ENCODE data around the gene OR10J5. TPM values are rescaled to one million over a fixed set of nuclear protein-coding genes. Genes with fewer than 3 reads are reported as not detected.
"Not testable (repeated sequence)": the region's sequence is repeated elsewhere in the genome, so short reads cannot be mapped to it uniquely, and the experiment has no call there.

The OR10J5 gene
- polyA plus RNA-seq, 1 experiment: not detected

DNA sequence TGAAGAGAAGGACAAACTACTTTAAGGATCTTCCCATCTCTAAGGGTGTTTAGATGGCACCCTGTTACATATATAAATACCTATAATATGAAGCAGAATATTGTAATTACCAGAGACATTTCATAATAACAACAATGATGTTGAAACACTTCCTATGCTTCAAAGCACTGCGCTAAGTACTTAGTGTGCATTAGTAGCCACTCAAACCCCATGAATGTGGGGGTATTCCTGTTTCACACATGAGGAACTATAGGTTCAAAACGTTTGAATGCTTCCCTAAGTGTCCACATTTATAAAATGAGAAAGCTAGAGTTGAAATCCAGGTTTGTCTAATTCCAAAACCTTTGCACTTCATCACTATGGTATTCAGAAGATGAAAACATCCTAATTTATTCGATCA lies 18.5 kb upstream of the OR10J5 start:
- Histone ChIP-seq H3K4me3 (ENCODE audit: low read depth, low read length) (no peak overlapping the region), H3K36me3 (ENCODE audit: control insufficient read depth, insufficient read depth, low read length) (no peaks in the 10 kb centered on the region), H3K27me3 (ENCODE audit: control insufficient read depth, insufficient read depth, low read length) (no peaks in the 10 kb centered on the region)
- no peak for DNase-seq (ENCODE audit: low read depth)
- ChIA-PET POLR2A (no interaction called here), CTCF (interaction anchor here (1.3 kb wide), 1 partner anchor 10 kb away, joined by 3 read pairs; no protein-coding TSS in a partner anchor)
- TF ChIP-seq, protein P1, sequence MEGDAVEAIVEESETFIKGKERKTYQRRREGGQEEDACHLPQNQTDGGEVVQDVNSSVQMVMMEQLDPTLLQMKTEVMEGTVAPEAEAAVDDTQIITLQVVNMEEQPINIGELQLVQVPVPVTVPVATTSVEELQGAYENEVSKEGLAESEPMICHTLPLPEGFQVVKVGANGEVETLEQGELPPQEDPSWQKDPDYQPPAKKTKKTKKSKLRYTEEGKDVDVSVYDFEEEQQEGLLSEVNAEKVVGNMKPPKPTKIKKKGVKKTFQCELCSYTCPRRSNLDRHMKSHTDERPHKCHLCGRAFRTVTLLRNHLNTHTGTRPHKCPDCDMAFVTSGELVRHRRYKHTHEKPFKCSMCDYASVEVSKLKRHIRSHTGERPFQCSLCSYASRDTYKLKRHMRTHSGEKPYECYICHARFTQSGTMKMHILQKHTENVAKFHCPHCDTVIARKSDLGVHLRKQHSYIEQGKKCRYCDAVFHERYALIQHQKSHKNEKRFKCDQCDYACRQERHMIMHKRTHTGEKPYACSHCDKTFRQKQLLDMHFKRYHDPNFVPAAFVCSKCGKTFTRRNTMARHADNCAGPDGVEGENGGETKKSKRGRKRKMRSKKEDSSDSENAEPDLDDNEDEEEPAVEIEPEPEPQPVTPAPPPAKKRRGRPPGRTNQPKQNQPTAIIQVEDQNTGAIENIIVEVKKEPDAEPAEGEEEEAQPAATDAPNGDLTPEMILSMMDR (IDR thresholded peaks at IDR 0.05; ENCODE audit: insufficient read depth, low read depth, low read length): no peak

DNA sequence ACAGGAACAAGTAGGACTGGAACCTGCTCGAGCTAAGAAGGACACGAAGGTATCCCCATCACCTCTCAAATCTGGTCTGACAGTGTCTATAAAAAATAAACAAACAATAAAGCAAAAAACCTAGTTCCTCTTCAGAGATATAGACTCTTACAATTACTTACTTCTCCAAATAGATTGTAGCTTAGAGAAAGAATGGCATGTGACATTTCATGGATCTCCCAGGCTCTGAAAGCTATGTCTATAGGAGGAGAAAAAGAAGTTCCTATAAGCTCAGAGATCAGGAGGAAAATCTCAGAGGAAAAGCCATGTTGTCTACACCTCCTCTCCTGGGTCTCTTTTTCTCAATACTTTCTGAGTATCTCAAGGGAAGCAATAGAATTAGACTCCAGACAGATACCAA lies 12.3 kb upstream of the OR10J5 start:
- H3K36me3 ChIP-seq (ENCODE audit: control insufficient read depth, insufficient read depth, low read length): no peaks in the 10 kb centered on the region
- ChIA-PET POLR2A (no interaction called here), CTCF (no interaction called here)
- no peak for DNase-seq (ENCODE audit: low read depth)
- TF ChIP-seq, protein P1 (IDR thresholded peaks at IDR 0.05; ENCODE audit: insufficient read depth, low read depth, low read length): no peak
- H3K4me3 ChIP-seq (ENCODE audit: low read depth, low read length): no peak overlapping the region
- no peaks in the 10 kb centered on the region for H3K27me3 ChIP-seq (ENCODE audit: control insufficient read depth, insufficient read depth, low read length)

DNA sequence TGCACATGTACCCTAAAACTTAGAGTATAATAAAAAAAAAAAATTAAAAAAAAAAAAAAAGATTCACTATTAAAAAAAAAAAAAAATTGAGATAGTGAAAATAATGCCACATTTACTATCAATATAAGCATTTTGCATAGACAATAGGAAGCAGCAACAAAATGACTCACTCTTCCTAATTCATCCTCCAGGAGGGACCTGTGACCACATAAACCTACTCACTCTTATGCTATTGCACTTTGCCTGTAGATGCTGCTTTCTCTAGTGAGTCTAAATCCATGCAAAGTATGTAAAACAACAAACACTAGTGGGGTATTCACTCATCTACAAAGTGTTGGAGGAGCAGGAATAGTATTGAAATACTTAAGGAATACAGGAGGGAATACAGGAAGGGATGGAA lies 2.9 kb downstream of the OR10J5 start:
- ChIA-PET CTCF (no interaction called here), POLR2A (no interaction called here)
- Histone ChIP-seq H3K36me3 (ENCODE audit: control insufficient read depth, insufficient read depth, low read length) (no peaks in the 10 kb centered on the region), H3K27me3 (ENCODE audit: control insufficient read depth, insufficient read depth, low read length) (no peaks in the 10 kb centered on the region), H3K4me3 (ENCODE audit: low read depth, low read length) (no peak overlapping the region)
- DNase-seq (ENCODE audit: low read depth): no peak
- TF ChIP-seq, protein P1 (IDR thresholded peaks at IDR 0.05; ENCODE audit: insufficient read depth, low read depth, low read length): no peak

DNA sequence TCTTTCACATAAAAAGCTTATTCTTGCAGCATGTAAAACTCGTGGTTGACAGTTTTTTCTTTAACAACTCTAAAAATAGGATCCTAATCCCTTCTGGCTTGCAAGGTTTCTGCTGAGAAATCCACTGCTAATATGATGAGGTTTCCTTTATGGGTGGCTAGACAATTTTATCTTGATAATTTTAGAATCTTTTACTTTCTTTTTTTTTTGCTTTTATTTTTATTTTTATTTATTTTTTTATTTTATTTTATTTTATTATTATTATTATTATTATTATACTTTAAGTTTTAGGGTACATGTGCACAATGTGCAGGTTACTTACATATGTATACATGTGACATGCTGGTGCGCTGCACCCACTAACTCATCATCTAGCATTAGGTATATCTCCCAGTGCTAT lies 11.0 kb downstream of the OR10J5 start:
- H3K27me3 ChIP-seq (ENCODE audit: control insufficient read depth, insufficient read depth, low read length); H3K4me3 ChIP-seq (ENCODE audit: low read depth, low read length); CTCF ChIA-PET; POLR2A ChIA-PET; DNase-seq (ENCODE audit: low read depth); H3K36me3 ChIP-seq (ENCODE audit: control insufficient read depth, insufficient read depth, low read length): not testable (repeated sequence)

DNA sequence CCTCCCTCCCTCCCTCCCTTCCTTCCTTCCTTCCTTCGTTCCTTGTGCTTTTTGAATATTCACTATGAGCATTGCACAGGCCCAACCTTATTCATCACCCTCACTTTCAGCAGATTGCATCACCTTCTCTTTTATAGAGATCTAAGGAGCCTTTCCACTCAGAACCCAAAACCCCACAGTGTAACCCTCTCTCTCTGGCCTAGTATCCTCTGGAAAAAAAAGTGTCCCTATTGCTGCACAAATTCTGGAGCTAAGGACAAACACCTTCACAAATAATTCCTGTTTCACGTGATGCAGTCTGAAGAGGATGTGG lies 25.6 kb downstream of the OR10J5 start:
- Histone ChIP-seq H3K4me3 (ENCODE audit: low read depth, low read length) (no peak overlapping the region), H3K27me3 (ENCODE audit: control insufficient read depth, insufficient read depth, low read length) (no peaks in the 10 kb centered on the region), H3K36me3 (ENCODE audit: control insufficient read depth, insufficient read depth, low read length) (no peaks in the 10 kb centered on the region)
- ChIA-PET POLR2A (no interaction called here), CTCF (no interaction called here)
- no peak for DNase-seq (ENCODE audit: low read depth)
- TF ChIP-seq, protein P1 (IDR thresholded peaks at IDR 0.05; ENCODE audit: insufficient read depth, low read depth, low read length): no peak

DNA sequence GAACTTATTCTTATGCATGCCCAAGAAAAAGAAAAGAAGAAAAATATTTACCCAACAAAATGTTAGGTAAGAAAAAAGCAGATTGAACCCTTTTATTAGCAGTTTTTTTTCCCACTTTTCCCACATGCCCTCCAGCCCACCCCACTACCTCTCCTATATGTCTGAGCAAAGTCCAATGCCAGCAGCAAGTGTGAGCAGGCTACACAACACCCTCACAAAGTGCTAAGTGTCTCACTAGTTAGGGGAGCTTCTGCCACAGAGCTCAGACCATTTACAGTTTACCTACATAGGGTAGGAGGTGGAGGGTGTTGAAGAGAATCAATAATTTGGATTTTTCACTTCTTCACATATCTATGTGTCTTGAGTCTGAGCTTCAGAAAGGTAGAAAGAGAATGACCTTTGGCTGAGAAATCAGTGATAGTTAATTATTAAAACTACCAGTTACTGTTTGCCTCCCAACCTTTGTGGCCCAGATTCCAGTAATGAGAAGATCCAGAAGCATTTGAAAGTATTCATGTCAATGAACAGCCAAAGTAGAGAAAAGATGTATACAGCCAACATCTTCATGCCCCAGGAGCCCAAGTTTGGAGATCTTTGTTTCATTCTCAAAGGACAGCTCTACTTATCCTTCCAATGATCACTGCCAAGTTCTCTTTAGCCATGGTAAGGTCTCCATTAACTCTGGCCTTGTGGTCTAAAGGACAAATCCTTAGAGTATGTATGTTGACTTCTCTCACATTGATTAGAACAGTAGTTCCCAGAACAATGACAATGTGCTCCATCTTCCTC lies 26.2 kb downstream of the OR10J5 start:
- no peak for DNase-seq (ENCODE audit: low read depth)
- no peak overlapping the region for H3K4me3 ChIP-seq (ENCODE audit: low read depth, low read length)
- TF ChIP-seq, protein P1 (IDR thresholded peaks at IDR 0.05; ENCODE audit: insufficient read depth, low read depth, low read length): no peak
- ChIA-PET POLR2A (no interaction called here), CTCF (no interaction called here)
- no peaks in the 10 kb centered on the region for H3K27me3 ChIP-seq (ENCODE audit: control insufficient read depth, insufficient read depth, low read length)
- no peaks in the 10 kb centered on the region for H3K36me3 ChIP-seq (ENCODE audit: control insufficient read depth, insufficient read depth, low read length)

All from BJ (cell line).